ENCODE results near the gene PTPRE. TPM values are rescaled to one million over a fixed set of nuclear protein-coding genes. Genes with fewer than 3 reads are reported as not detected.

The PTPRE gene
- total RNA-seq, 6 donors from 2014 or later: 49.9 to 89.2 (median 64.2) TPM

DNA sequence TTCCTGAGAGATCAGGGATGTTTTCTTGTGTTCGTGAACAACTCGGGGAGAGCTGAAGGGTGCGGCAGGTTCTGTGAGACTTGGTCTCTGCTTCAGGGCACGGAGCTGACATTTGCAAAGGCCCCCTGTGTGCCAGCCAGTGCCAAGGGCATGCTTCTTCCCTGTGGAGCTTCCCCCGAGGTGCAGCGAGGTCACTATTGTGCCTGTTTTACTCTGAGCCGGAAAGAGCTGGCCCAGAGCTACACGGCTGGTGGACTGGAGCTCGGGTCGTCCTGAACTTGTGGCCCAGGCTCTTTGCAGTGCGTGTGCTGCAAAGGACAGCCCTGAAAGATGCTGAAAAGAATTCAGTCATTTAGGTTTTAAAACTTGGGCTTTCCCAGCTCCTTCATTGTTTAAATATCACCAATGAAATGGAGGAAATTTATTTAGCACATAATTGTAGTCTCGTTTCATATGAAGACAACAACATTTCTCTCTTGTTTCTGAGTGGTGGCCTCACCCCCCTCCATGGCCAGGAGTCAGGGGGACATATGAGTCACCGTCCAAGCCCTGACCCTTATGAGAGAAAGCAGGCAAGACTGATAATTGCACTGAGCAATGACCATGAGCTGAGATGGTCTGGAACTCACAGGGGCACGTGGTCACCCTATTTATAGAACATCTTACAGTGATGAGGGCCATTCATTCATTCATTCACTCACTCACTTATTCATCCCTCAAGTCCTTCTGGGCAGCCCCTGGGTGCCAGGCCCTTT, 102.6 kb downstream of the PTPRE start:
- ATAC-seq (ENCODE audit: low FRiP score in 2 of 2) (no peak), DNase-seq (no peak)
- Histone ChIP-seq H3K27me3 (no peaks in the 10 kb centered on the region), H3K36me3 (no peaks in the 10 kb centered on the region), H3K4me1 (peaks cover 10 to 54% (median 47%) of the 10 kb centered on the region in 4 donors), H3K9me3 (no peaks in the 10 kb centered on the region), H3K4me3 (no peak overlapping the region), H3K27ac (peak overlapping the region; percentile 31 to 82 (median 70))
- no peak for TF ChIP-seq EP300 (IDR thresholded peaks at IDR 0.05)
- TF ChIP-seq, protein P1, sequence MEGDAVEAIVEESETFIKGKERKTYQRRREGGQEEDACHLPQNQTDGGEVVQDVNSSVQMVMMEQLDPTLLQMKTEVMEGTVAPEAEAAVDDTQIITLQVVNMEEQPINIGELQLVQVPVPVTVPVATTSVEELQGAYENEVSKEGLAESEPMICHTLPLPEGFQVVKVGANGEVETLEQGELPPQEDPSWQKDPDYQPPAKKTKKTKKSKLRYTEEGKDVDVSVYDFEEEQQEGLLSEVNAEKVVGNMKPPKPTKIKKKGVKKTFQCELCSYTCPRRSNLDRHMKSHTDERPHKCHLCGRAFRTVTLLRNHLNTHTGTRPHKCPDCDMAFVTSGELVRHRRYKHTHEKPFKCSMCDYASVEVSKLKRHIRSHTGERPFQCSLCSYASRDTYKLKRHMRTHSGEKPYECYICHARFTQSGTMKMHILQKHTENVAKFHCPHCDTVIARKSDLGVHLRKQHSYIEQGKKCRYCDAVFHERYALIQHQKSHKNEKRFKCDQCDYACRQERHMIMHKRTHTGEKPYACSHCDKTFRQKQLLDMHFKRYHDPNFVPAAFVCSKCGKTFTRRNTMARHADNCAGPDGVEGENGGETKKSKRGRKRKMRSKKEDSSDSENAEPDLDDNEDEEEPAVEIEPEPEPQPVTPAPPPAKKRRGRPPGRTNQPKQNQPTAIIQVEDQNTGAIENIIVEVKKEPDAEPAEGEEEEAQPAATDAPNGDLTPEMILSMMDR (IDR thresholded peaks at IDR 0.05): no peak
- TF ChIP-seq POLR2A (IDR thresholded peaks at IDR 0.05): no peak
- no peak for TF ChIP-seq POLR2AphosphoS5 (IDR thresholded peaks at IDR 0.05)
- 43 to 46% methylated on average over 14 of the region's 14 CpGs for WGBS, 2 donors

- no peaks in the 10 kb centered on the region for H3K36me3 ChIP-seq
- no peaks in the 10 kb centered on the region for H3K27me3 ChIP-seq
- H3K4me3 ChIP-seq: no peak overlapping the region
- no peak overlapping the region for H3K27ac ChIP-seq
- ATAC-seq (ENCODE audit: low FRiP score in 2 of 2) (peak; percentile 91 to 95), DNase-seq (peak; percentile 90 to 93)
- H3K9me3 ChIP-seq: no peaks in the 10 kb centered on the region
- no peak for TF ChIP-seq POLR2AphosphoS5 (IDR thresholded peaks at IDR 0.05)
- TF ChIP-seq, protein P1 (IDR thresholded peaks at IDR 0.05): peak; percentile 97 to 99 (median 99)
- peaks cover 10 to 43% (median 39%) of the 10 kb centered on the region in 4 donors for H3K4me1 ChIP-seq
- WGBS, 2 donors: 14 to 21% methylated on average over 17 to 27 of the region's 27 CpGs
Observed at GRCh38 chr10:128011059-128011979, 104.4 kb downstream of the PTPRE start.

DNA sequence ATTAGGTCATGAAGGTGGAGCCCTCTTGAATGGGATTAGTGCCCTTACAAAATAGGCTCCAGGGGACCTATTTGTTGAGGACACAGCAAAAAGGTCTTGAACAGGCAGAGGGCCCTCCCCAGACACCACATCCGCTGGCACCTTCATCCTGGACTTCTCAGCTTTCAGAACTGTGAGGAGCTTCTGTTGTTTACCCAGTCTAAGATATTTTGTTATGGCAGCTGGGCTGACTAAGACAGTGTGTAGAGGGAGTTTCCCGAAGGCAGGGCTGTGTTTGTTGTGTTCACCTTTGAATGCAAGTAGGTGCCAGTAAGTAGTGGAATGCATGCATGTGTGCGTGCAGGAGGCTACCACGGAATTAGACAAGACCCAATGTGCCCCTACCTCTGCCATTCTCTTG, 106.7 kb downstream of the PTPRE start:
- ATAC-seq (ENCODE audit: low FRiP score in 2 of 2): no peak
- DNase-seq: no peak
- H3K27me3 ChIP-seq: no peaks in the 10 kb centered on the region
- no peaks in the 10 kb centered on the region for H3K36me3 ChIP-seq
- TF ChIP-seq, protein P1 (IDR thresholded peaks at IDR 0.05): no peak
- TF ChIP-seq EP300 (IDR thresholded peaks at IDR 0.05): no peak
- TF ChIP-seq POLR2AphosphoS5 (IDR thresholded peaks at IDR 0.05): no peak
- TF ChIP-seq POLR2A (IDR thresholded peaks at IDR 0.05): no peak
- H3K9me3 ChIP-seq: no peaks in the 10 kb centered on the region
- WGBS, 2 donors: 85 to 96% methylated on average over 4 of the region's 4 CpGs
- H3K4me3 ChIP-seq: no peak overlapping the region
- H3K4me1 ChIP-seq: peaks cover 10 to 30% (median 28%) of the 10 kb centered on the region in 4 donors
- H3K27ac ChIP-seq: no peak overlapping the region

- no peaks in the 10 kb centered on the region for H3K9me3 ChIP-seq
- DNase-seq (no peak), ATAC-seq (ENCODE audit: low FRiP score in 2 of 2) (no peak)
- WGBS, 2 donors: 84 to 87% methylated on average over 7 of the region's 7 CpGs
- H3K4me1 ChIP-seq: peaks cover 10 to 24% (median 22%) of the 10 kb centered on the region in 4 donors
- TF ChIP-seq, protein P1 (IDR thresholded peaks at IDR 0.05): no peak
- no peak for TF ChIP-seq POLR2A (IDR thresholded peaks at IDR 0.05)
- TF ChIP-seq POLR2AphosphoS5 (IDR thresholded peaks at IDR 0.05): no peak
- no peak for TF ChIP-seq EP300 (IDR thresholded peaks at IDR 0.05)
- H3K36me3 ChIP-seq: no peaks in the 10 kb centered on the region
- H3K27me3 ChIP-seq: no peaks in the 10 kb centered on the region
- H3K27ac ChIP-seq: no peak overlapping the region
- H3K4me3 ChIP-seq: no peak overlapping the region
Observed at GRCh38 chr10:128014236-128014635, 107.3 kb downstream of the PTPRE start.

Measured in upper lobe of left lung (tissue), 6 donors.